Esophagus muscularis mucosa (tissue), 3 donors: ENCODE data around the gene POPDC3.

Experiments
- CTCF ChIP-seq, 3 experiments: fragments of 200-600 bp in 2 of 3; fragments of 450-650 bp in 1 of 3; sonication (generic) in 2 of 3; IDR thresholded peaks; one replicate each; pipeline ENCODE4 v1.5.1; 2017 to 2019; ENCODE audit warnings: antibody characterized with exemption in 3 of 3, mild to moderate bottlenecking in 2 of 3, moderate library complexity in 1 of 3
- POLR2AphosphoS5 ChIP-seq, 2 donors: sonication (generic); formaldehyde crosslinking; IDR thresholded peaks; one replicate each; pipeline ENCODE4 v1.6.1; 2017; ENCODE audit warnings: antibody characterized with exemption in 2 of 2

- TF ChIP-seq CTCF (IDR thresholded peaks at IDR 0.05), result no peak
- no peak for TF ChIP-seq POLR2AphosphoS5 (IDR thresholded peaks at IDR 0.05)
Measured at GRCh38 chr6:105188251-105188650, 8.4 kb upstream of the POPDC3 start.
